ENCODE data around the gene APBB2. TPM values are rescaled to one million over a fixed set of nuclear protein-coding genes. Genes with fewer than 3 reads are reported as not detected.

The APBB2 gene
- total RNA-seq, 3 donors from 2014 or later (not counting 1 experiment from before 2014, with no cell fraction given) = 0.38 to 0.48 TPM; not detected in 1

DNA sequence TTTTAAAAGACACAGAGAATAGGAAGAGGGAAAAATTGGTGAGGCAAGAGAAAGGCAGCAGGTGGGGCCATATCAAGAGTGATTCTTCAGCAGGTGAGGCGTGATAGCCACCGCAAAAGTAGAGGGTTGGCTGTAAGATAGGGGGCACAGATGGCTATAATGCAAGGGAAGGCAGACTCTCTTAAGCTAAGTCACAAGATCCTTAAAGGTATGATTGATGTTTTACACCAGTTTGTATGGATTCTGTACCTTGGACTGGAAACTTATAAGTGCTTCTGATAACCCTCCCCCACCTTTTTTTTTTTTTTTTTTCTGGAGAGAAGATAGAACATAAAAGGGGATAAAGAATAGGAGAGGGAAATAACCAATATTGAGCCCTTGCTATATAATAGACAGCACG, 424.6 kb downstream of the APBB2 start:
- H3K4me1 Mint-ChIP-seq = no peaks in the 10 kb centered on the region
- intact Hi-C loops (cut with micrococcal nuclease) = no loop called here
- H3K9me3 ChIP-seq (ENCODE audit: control insufficient read depth, insufficient read depth, low read length) = no peaks in the 10 kb centered on the region
- H3K27me3 Mint-ChIP-seq (ENCODE audit: low read depth in 2 of 2) = peaks cover 0 to 3% of the 10 kb centered on the region in 2 donors
- no peak overlapping the region for H3K4me3 ChIP-seq (ENCODE audit: low read length)
- WGBS (ENCODE audit: insufficient coverage) = 82% methylated on average over 2 of the region's 3 CpGs
- no peaks in the 10 kb centered on the region for H3K36me3 ChIP-seq (ENCODE audit: control insufficient read depth, insufficient read depth, low read length)
- no peaks in the 10 kb centered on the region for H3K27me3 ChIP-seq (ENCODE audit: control insufficient read depth, insufficient read depth, low read length)
- no peak overlapping the region for H3K27ac Mint-ChIP-seq
- H3K9me3 Mint-ChIP-seq = no peaks in the 10 kb centered on the region
- H3K4me3 Mint-ChIP-seq = no peak overlapping the region
- DNase-seq (no peak), ATAC-seq (no peak)
- no peak overlapping the region for H3K27ac ChIP-seq (ENCODE audit: low read length)
- TF ChIP-seq, protein P1, sequence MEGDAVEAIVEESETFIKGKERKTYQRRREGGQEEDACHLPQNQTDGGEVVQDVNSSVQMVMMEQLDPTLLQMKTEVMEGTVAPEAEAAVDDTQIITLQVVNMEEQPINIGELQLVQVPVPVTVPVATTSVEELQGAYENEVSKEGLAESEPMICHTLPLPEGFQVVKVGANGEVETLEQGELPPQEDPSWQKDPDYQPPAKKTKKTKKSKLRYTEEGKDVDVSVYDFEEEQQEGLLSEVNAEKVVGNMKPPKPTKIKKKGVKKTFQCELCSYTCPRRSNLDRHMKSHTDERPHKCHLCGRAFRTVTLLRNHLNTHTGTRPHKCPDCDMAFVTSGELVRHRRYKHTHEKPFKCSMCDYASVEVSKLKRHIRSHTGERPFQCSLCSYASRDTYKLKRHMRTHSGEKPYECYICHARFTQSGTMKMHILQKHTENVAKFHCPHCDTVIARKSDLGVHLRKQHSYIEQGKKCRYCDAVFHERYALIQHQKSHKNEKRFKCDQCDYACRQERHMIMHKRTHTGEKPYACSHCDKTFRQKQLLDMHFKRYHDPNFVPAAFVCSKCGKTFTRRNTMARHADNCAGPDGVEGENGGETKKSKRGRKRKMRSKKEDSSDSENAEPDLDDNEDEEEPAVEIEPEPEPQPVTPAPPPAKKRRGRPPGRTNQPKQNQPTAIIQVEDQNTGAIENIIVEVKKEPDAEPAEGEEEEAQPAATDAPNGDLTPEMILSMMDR (IDR thresholded peaks at IDR 0.05) = no peak
- no peaks in the 10 kb centered on the region for H3K4me1 ChIP-seq (ENCODE audit: control insufficient read depth, insufficient read depth, low read length)
- H3K36me3 Mint-ChIP-seq = no peaks in the 10 kb centered on the region

GRCh38 chr4:40789031-40789430, 425.3 kb downstream of the APBB2 start:
- Mint-ChIP-seq H3K4me3 (no peak overlapping the region), H3K36me3 (no peaks in the 10 kb centered on the region), H3K27ac (no peak overlapping the region), H3K4me1 (no peaks in the 10 kb centered on the region), H3K9me3 (no peaks in the 10 kb centered on the region), H3K27me3 (ENCODE audit: low read depth in 2 of 2) (peaks cover 0 to 3% of the 10 kb centered on the region in 2 donors)
- DNase-seq = no peak
- H3K4me3 ChIP-seq (ENCODE audit: low read length) = no peak overlapping the region
- intact Hi-C loops (cut with micrococcal nuclease) = no loop called here
- ATAC-seq = no peak
- H3K27me3 ChIP-seq (ENCODE audit: control insufficient read depth, insufficient read depth, low read length) = no peaks in the 10 kb centered on the region
- TF ChIP-seq, protein P1 (IDR thresholded peaks at IDR 0.05) = no peak
- WGBS (ENCODE audit: insufficient coverage) = 86% methylated on average over 1 of the region's 1 CpG
- no peaks in the 10 kb centered on the region for H3K9me3 ChIP-seq (ENCODE audit: control insufficient read depth, insufficient read depth, low read length)
- no peaks in the 10 kb centered on the region for H3K36me3 ChIP-seq (ENCODE audit: control insufficient read depth, insufficient read depth, low read length)
- no peaks in the 10 kb centered on the region for H3K4me1 ChIP-seq (ENCODE audit: control insufficient read depth, insufficient read depth, low read length)
- H3K27ac ChIP-seq (ENCODE audit: low read length) = no peak overlapping the region

- H3K9me3 Mint-ChIP-seq = no peaks in the 10 kb centered on the region
- TF ChIP-seq, protein P1 (IDR thresholded peaks at IDR 0.05) = no peak
- H3K27ac Mint-ChIP-seq = no peak overlapping the region
- intact Hi-C loops (cut with micrococcal nuclease) = no loop called here
- ATAC-seq = no peak
- H3K36me3 Mint-ChIP-seq = no peaks in the 10 kb centered on the region
- no peak overlapping the region for H3K4me3 Mint-ChIP-seq
- no peaks in the 10 kb centered on the region for H3K27me3 ChIP-seq (ENCODE audit: control insufficient read depth, insufficient read depth, low read length)
- no peaks in the 10 kb centered on the region for H3K4me1 ChIP-seq (ENCODE audit: control insufficient read depth, insufficient read depth, low read length)
- peaks cover 0 to 3% of the 10 kb centered on the region in 2 donors for H3K27me3 Mint-ChIP-seq (ENCODE audit: low read depth in 2 of 2)
- WGBS (ENCODE audit: insufficient coverage) = 85% methylated on average over 2 of the region's 2 CpGs
- DNase-seq = no peak
- no peaks in the 10 kb centered on the region for H3K4me1 Mint-ChIP-seq
- H3K4me3 ChIP-seq (ENCODE audit: low read length) = no peak overlapping the region
- no peaks in the 10 kb centered on the region for H3K36me3 ChIP-seq (ENCODE audit: control insufficient read depth, insufficient read depth, low read length)
- no peak overlapping the region for H3K27ac ChIP-seq (ENCODE audit: low read length)
- no peaks in the 10 kb centered on the region for H3K9me3 ChIP-seq (ENCODE audit: control insufficient read depth, insufficient read depth, low read length)
These were observed 426.0 kb downstream of the APBB2 start for GRCh38 chr4:40788331-40788730.

DNA sequence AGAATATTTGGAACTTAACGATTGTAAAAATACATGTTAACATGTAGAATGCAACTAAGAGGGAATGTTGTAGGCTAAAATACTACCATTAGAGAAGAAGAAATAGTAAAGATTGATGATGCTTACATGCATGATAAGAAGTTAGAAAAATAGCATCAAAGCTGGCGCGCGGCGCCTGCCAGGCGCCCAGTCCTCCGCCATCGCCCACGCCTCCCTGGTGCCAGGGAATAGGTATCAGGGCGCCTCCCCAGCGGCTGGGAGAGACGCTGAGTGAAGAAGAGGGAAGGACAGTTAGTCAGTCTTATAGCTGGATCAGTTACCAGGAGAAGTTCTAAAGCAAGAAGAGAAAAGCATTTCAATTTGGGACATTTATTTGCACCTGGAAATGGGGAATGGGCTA, 428.6 kb downstream of the APBB2 start:
- Mint-ChIP-seq H3K27ac (no peak overlapping the region), H3K9me3 (no peaks in the 10 kb centered on the region), H3K36me3 (no peaks in the 10 kb centered on the region), H3K27me3 (ENCODE audit: low read depth in 2 of 2) (peaks cover 0 to 3% of the 10 kb centered on the region in 2 donors), H3K4me3 (no peak overlapping the region), H3K4me1 (no peaks in the 10 kb centered on the region)
- intact Hi-C loops (cut with micrococcal nuclease) = no loop called here
- no peaks in the 10 kb centered on the region for H3K36me3 ChIP-seq (ENCODE audit: control insufficient read depth, insufficient read depth, low read length)
- no peaks in the 10 kb centered on the region for H3K27me3 ChIP-seq (ENCODE audit: control insufficient read depth, insufficient read depth, low read length)
- TF ChIP-seq, protein P1 (IDR thresholded peaks at IDR 0.05) = no peak
- WGBS (ENCODE audit: insufficient coverage) = 96% methylated on average over 12 of the region's 12 CpGs
- no peaks in the 10 kb centered on the region for H3K4me1 ChIP-seq (ENCODE audit: control insufficient read depth, insufficient read depth, low read length)
- H3K9me3 ChIP-seq (ENCODE audit: control insufficient read depth, insufficient read depth, low read length) = no peaks in the 10 kb centered on the region
- DNase-seq (no peak), ATAC-seq (no peak)
- no peak overlapping the region for H3K27ac ChIP-seq (ENCODE audit: low read length)
- no peak overlapping the region for H3K4me3 ChIP-seq (ENCODE audit: low read length)

Measured in natural killer cell (primary cell).